Thoracic aorta (tissue), 2 donors: ENCODE data around the gene SYNC. TPM values are rescaled to one million over a fixed set of nuclear protein-coding genes. Genes with fewer than 3 reads are reported as not detected.

Experiments
- ATAC-seq: fragments of 150-250 bp; one replicate; pipeline ENCODE4 v1.8.0; 2017; ENCODE audit warnings: low read depth; ENCODE audit not compliant: insufficient number of reproducible peaks, low FRiP score
- DNase-seq: peaks from one replicate; pipeline ENCODE4 v3.0.0-alpha.2; 2020; ENCODE audit warnings: low spot score
- H3K27ac ChIP-seq, 2 donors: fragments of 200-600 bp; sonication (generic); 1 replicate in 1 of 2; 2 replicates in 1 of 2; pipeline ENCODE4 v1.5.1; 2016; ENCODE audit warnings: mild to moderate bottlenecking in 2 of 2, moderate library complexity in 2 of 2
- H3K27me3 ChIP-seq: fragments of 200-600 bp; sonication (generic); replicated peaks from 2 replicates; pipeline ENCODE4 v1.6.0; 2016; ENCODE audit warnings: mild to moderate bottlenecking; ENCODE audit not compliant: insufficient read depth
- H3K36me3 ChIP-seq: fragments of 200-600 bp; sonication (generic); one replicate; pipeline ENCODE4 v1.5.1; 2016
- H3K4me1 ChIP-seq, 2 donors: fragments of 200-600 bp; sonication (generic); 1 replicate in 1 of 2; 2 replicates in 1 of 2; pipeline versions ENCODE4 v1.5.1 to v1.6.0; 2016; ENCODE audit warnings: low read depth in 2 of 2, mild to moderate bottlenecking in 1 of 2; ENCODE audit not compliant: control insufficient read depth in 1 of 2
- H3K4me3 ChIP-seq: fragments of 200-600 bp; sonication (generic); 2 replicates; pipeline ENCODE4 v1.5.1; 2016; ENCODE audit warnings: mild to moderate bottlenecking
- H3K9me3 ChIP-seq: fragments of 200-600 bp; sonication (generic); 2 replicates; pipeline ENCODE4 v1.5.1; 2016
- CTCF ChIP-seq: fragments of 200-600 bp; sonication (generic); IDR thresholded peaks from one replicate; pipeline ENCODE4 v1.5.1; 2019; ENCODE audit warnings: antibody characterized with exemption
- total RNA-seq, 2 donors: library from RNA; depleted of rRNA; stranded (reverse); fragments of >200 nt; gene quantifications; one replicate each; pipeline versions ENCODE4 v1.1.0 to v1.2.3, GENCODE V29; 2016

Gene SYNC
- total RNA-seq, 2 donors from 2014 or later: 71.5 to 119 TPM

- Histone ChIP-seq H3K27ac (no peak overlapping the region), H3K9me3 (no peaks in the 10 kb centered on the region), H3K36me3 (no peaks in the 10 kb centered on the region), H3K4me3 (no peak overlapping the region), H3K4me1 (peaks cover 5 to 10% of the 10 kb centered on the region in 2 donors), H3K27me3 (no peaks in the 10 kb centered on the region)
- TF ChIP-seq CTCF: no peak
- DNase-seq (no peak), ATAC-seq (no peak)
Measured at GRCh38 chr1:32729254-32730046, 26.9 kb upstream of the SYNC start.

GRCh38 chr1:32728413-32729077 lies 26.0 kb upstream of the SYNC start:
- Histone ChIP-seq H3K4me1 (peaks cover 5 to 10% of the 10 kb centered on the region in 2 donors), H3K27ac (no peak overlapping the region), H3K9me3 (no peaks in the 10 kb centered on the region), H3K36me3 (no peaks in the 10 kb centered on the region), H3K4me3 (no peak overlapping the region), H3K27me3 (no peaks in the 10 kb centered on the region)
- ATAC-seq (no peak), DNase-seq (no peak)
- no peak for TF ChIP-seq CTCF

GRCh38 chr1:32727876-32728275 lies 25.3 kb upstream of the SYNC start:
- DNase-seq (no peak), ATAC-seq (no peak)
- Histone ChIP-seq H3K9me3 (no peaks in the 10 kb centered on the region), H3K27ac (no peak overlapping the region), H3K4me3 (no peak overlapping the region), H3K36me3 (no peaks in the 10 kb centered on the region), H3K4me1 (peaks cover 5 to 10% of the 10 kb centered on the region in 2 donors), H3K27me3 (no peaks in the 10 kb centered on the region)
- TF ChIP-seq CTCF: no peak

- no peaks in the 10 kb centered on the region for H3K36me3 ChIP-seq
- no peak for TF ChIP-seq CTCF
- H3K9me3 ChIP-seq: no peaks in the 10 kb centered on the region
- no peaks in the 10 kb centered on the region for H3K27me3 ChIP-seq
- H3K4me3 ChIP-seq: no peak overlapping the region
- H3K27ac ChIP-seq: no peak overlapping the region
- DNase-seq (no peak), ATAC-seq (no peak)
- H3K4me1 ChIP-seq: peaks cover 5 to 10% of the 10 kb centered on the region in 2 donors
Measured at GRCh38 chr1:32725615-32725982, 23.0 kb upstream of the SYNC start.
